GM18907 (cell line): ENCODE data around the gene SMPDL3B.

Source experiments
- ATAC-seq: cut with Tn5 transposase; IDR thresholded peaks from one replicate; pipeline ENCODE4 v1.9.1; 2021; ENCODE audit warnings: mild to moderate bottlenecking, moderate library complexity; ENCODE audit not compliant: unreplicated experiment

The SMPDL3B gene, protein sequence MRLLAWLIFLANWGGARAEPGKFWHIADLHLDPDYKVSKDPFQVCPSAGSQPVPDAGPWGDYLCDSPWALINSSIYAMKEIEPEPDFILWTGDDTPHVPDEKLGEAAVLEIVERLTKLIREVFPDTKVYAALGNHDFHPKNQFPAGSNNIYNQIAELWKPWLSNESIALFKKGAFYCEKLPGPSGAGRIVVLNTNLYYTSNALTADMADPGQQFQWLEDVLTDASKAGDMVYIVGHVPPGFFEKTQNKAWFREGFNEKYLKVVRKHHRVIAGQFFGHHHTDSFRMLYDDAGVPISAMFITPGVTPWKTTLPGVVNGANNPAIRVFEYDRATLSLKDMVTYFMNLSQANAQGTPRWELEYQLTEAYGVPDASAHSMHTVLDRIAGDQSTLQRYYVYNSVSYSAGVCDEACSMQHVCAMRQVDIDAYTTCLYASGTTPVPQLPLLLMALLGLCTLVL

GRCh38 chr1:27934818-27935549 is at the start of gene SMPDL3B:
Gene SMPDL3B (plus strand): TSS chr1:27935000. CDS start chr1:27935184, 184 bp downstream.
- ATAC-seq: no peak

- ATAC-seq: no peak
Observed at GRCh38 chr1:27885114-27885528, 49.7 kb upstream of the SMPDL3B start.

DNA sequence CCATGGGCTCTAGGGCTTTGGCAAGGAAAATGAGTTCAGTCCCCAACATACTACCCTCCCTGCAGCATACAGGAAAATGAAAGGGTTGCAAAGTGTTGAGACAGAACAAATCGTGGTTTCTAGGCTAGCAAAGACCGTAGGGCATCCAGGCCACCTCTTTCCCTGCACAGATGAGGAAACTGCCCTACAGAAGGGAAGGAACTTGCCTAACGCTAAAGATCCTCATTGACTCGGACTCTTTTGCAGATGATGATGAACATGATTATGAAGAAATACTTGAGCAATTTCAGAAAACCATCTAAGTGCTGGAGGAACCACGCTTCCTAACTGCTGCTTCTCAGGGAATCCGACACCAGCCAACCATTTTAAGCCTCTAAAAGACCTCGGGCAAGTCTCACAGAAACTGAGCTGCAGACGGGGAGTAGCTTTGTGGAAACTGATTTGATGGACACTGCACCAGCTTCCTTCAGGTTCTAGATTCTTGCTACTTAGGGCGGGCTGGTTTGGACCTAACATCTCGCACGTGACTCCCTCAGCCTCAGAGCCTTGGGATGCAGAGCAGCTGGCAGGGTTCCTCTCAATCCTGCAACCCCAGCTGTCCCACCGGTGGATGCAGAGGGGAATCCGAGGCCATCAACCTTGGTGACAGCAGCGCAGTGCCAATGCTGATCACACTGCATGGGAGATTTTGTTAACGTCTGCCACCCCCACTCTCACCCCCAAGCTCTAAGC is 49.0 kb upstream of the SMPDL3B start:
- no peak for ATAC-seq

- ATAC-seq: no peak
Observed at GRCh38 chr1:27886353-27886679, 48.5 kb upstream of the SMPDL3B start.

DNA sequence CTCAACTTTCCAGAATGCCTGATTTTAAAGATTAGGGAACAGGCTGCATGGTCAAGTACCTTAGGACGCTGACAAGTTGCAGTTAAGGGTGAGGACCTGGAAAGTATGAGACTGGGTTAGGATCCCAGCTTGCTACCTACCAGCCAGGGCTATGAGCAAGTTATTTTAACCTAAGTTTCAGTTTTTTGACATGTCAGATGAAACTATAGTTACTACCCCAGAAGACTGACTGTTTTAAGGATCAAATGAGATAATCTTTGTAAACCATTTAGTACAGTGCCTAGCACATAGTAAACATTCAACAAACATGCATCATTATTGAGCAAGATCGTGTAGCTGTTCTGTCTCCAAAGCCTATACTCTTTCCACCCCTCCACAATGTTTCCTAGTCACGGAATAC is 48.1 kb upstream of the SMPDL3B start:
- ATAC-seq: no peak

DNA sequence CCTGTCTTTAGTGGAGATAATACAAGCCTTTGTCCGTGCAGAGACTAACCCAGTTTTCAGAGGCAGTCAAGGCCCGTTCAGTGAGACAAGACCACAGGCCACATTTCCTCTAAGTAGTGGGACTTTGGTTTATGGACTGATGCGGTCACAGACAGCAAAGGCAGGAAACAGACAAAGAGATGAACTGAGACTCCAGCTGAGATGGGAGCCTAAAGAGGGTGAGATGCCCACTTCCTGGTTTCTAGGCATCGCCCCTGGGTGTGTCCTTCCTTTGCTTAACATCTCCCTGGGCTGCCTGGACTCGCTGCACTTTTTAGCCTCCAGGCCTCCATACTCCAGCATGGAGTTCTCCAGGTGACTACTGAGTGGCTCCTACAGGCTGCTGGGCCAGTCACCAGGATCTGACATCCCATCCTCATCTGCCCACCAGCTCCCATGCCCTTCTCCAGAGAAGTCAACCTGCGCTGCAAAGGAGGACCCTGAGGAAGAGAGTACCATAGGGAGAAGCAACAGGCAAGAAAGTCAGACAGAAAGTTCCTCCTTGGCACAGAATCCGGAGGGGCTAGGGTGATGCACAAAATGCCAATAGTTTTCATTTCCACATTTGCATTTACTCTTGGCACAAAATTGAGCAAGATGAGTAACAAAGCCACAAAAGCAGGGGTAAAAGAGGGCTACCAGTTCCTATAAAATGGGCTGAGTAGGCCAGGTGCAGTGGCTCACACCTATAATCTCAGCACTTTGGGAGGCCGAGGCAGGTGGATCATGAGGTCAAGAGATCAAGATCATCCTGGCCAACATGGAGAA is 47.4 kb upstream of the SMPDL3B start:
- ATAC-seq: peak; percentile 30

- ATAC-seq: no peak
Observed at GRCh38 chr1:27889506-27889905, 45.3 kb upstream of the SMPDL3B start.

GRCh38 chr1:27891196-27891889 is 43.5 kb upstream of the SMPDL3B start:
- ATAC-seq: no peak

DNA sequence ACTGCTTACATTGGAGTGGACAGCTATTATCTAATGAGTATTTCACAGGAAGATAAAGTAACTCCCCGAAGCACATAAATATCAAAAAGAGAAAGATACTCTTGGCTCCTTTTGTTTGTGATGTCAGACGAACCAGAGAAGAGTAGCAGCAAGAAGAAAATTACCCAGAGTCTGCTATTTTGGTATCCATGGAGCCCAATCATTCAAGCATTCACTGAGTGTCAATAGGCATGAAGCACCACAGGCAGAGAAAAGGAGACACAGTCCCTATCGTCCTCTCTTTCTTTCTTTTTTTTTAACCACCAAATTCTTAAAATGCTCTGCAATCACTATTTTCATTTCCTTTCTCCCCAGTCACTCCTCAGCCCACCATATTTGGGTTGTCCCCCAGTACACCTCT is 40.3 kb upstream of the SMPDL3B start:
- no peak for ATAC-seq

DNA sequence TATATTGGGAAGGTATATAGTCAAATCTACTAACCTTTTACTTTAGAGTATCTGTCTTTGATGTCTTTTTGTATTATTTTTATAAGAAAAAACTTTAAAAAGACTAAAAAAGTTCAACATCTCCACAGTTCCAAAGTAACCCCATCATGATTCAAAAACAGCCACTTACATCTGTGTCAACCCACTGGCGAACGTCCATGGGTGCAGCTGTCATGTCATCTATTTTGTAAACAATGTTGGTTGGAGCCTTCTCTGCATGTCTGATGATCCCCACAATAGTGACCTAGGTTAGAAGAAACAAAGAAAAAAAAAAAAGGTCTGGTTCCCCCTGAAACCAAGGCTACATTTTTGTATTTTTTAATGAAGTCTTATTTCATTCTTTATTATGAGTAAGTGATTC is 28.0 kb upstream of the SMPDL3B start:
- ATAC-seq: no peak

GRCh38 chr1:27912429-27912828 is 22.4 kb upstream of the SMPDL3B start:
- no peak for ATAC-seq

GRCh38 chr1:27915082-27915575 is 19.7 kb upstream of the SMPDL3B start:
- no peak for ATAC-seq

GRCh38 chr1:27922272-27922671 is 12.5 kb upstream of the SMPDL3B start:
- no peak for ATAC-seq

- ATAC-seq: no peak
Observed at GRCh38 chr1:27928216-27928954, 6.4 kb upstream of the SMPDL3B start.

DNA sequence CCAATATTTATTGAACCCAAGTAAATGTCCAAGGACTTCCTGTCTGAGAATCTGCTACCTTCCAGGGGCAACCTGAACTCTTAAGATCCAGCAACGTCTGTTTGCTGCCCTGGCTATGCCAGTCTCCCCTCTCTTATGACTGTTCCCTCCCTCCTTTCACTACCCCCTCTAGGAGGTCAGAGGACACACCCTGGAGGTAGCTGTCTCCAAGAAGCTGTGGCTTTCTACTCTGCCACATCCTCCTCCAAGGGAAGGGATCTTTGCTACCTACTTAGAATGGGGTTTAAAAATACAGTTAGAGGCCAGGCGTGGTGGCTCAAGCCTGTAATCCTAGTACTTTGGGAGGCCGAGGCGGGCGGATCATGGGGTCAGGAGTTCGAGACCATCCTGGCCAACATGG is 3.6 kb upstream of the SMPDL3B start:
- ATAC-seq: no peak

DNA sequence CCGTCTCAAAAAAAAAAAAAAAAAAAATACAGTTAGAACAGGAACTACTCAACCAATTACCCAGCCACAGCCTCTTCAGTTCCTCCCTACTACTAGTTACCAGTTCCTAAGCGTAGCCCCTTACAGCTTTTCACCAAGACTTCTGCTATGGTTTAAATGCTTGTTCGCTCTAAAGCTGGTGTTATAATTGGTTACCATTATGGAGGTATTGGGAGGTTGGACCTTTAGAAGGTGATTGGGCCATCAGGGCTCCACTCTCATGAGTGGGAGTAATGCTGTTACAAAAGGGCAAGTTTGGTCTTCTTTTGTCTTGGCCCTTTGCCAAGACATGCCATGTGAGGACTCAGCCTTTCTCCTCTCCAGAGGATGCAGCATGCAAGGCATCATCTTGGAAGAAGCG is 3.0 kb upstream of the SMPDL3B start:
- no peak for ATAC-seq

DNA sequence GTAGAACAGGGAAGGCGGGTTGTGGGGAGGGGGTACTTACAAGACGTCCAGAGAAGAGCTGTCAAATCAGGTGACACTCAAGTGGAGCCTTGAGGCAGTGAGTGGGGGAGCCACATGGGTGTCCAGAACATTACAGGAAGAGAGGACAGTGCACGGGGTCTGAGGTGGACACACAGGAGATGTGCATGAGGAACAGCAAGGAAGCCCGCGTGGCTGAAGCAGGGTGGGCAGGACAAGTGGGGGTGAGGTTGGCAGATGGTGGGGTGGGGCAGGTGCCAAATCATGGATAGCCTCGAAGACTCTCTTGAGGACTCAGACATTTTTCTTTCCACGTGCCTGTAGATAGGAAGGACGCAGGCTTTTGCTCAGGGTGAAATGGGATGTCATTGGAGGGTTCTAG is 921 bp downstream of the SMPDL3B start:
- ATAC-seq: no peak

DNA sequence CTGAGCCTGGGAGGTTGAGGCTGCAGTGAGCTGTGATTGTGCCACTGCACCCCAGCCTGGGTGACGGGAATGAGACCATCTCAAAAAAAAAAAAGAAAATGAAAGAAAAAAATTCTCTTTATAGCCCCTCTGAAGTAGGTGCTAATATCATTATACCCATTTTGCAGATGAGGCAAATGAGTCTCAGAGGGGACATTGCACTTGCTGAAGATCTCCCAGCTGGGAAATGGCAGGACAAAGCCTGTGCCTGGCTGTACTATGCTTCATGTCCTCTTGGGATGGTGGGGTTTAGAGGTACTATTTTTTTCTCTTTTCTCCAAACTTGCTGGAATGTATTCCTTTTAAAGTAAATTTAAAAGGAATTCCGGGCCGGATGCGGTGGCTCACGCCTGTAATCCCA is 1.6 kb downstream of the SMPDL3B start:
- ATAC-seq: no peak

- ATAC-seq: no peak
Observed at GRCh38 chr1:27937524-27937836, 2.7 kb downstream of the SMPDL3B start.

DNA sequence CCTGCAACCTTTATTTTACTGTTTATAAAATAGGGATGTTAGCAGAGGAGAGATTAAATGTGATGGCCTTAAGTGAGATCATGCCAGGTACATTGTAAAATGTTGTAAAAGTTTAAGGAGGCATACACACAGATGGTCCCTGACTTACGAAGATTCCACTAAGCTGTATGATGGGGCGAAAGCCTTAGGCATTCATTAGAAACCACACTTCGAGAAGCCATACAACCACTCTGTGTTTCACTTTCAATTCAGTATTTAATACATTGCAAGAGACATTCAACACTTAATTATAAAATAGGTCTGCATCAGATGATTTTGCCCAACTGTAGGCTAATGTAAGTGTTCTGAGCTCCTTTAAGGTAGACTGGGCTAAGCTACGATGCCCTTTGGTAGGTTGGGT is 3.7 kb downstream of the SMPDL3B start:
- ATAC-seq: no peak
